Measurements from ENCODE around the gene TRIM46.
"Not testable (repeated sequence)": the region's sequence is repeated elsewhere in the genome, so short reads cannot be mapped to it uniquely, and the experiment has no call there.

Gene TRIM46

GRCh38 chr1:155206891-155207805, 33.5 kb downstream of the TRIM46 start:
- peak; percentile 83 for DNase-seq (ENCODE audit: low spot score)

DNA sequence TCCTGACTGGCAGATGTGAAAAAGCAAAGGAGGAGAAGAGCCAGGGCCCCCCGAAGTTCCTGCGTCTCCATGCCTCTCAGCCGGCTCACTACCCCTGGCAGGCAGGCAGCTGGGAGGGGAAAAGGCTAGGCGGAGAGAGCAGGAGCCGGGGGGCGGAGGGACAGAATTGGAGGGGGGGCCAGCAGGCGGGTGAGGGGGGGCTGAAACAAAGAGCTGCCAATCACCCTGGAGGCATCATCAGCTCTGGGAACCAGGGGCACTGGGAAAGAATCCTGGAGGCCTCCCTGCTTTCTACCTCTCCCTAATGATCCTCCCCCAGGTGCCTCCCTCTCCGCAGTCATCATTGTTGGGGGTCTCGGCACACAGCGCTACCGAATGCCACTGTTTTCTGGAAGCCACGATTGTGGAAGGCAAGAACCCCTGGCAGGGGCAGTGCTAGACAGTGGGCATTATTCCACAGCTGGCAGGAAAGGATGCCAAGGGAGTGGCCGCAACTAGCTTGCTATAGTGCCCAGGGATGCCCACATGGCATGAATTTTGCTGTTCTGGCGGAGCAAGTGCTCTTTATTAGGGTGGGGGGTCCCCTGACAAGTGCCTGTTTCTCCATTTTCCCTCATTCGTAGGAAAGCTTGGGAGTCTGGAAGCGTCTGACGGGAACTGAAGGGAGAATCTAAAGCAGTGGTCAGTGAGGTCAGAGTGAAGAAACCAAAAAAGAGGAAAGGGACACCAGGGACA, 34.3 kb downstream of the TRIM46 start, which contains the start of gene THBS3:
TSS of gene THBS3 (minus strand) at position 92 of the 735 bp plus-strand sequence. CDS start at position 71, 21 bp downstream.
- no peak for DNase-seq (ENCODE audit: low spot score)

GRCh38 chr1:155208541-155209311, 35.1 kb downstream of the TRIM46 start, which contains the start of gene MTX1:
MTX1 (plus strand) TSS chr1:155208695; CDS start chr1:155208805, 110 bp downstream.
- peak; percentile 83 for DNase-seq (ENCODE audit: low spot score)

GRCh38 chr1:155209312-155209721, 35.7 kb downstream of the TRIM46 start:
- DNase-seq (ENCODE audit: low spot score): no peak

DNA sequence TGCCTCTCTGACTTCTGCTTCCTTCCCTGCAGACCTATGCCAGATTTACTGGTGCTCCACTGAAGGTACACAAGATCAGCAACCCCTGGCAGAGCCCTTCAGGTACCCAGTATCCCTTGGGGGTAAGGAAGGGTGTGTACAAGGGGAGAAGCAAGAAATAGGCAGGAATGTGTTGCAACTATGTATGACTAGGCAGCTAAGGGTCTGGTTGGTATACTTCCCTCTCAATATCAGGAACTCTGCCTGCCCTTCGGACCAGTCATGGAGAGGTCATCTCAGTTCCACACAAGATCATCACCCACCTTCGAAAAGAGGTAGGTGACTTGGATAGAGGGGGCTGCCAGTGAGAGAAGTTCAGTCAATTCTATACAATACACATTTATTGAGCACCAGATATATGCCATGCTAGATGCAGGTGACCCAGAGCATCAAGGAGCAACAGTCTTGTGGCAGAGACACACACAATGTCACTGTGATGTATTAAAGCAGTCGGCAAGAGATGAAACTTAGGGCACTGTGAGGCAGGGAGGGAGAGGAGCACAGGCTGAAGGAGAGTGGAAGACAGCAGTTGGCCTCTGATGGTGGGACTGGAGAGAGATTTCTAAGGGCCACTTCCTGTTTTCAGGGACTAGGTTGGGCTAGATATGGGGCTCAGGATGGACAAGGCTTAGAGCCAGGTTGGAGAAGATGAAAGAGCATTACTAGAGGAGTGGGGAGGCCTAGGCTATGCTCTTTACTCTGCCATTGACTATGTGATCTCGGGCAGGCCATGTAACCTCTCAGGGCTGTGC, 36.9 kb downstream of the TRIM46 start:
- DNase-seq (ENCODE audit: low spot score): no peak

DNA sequence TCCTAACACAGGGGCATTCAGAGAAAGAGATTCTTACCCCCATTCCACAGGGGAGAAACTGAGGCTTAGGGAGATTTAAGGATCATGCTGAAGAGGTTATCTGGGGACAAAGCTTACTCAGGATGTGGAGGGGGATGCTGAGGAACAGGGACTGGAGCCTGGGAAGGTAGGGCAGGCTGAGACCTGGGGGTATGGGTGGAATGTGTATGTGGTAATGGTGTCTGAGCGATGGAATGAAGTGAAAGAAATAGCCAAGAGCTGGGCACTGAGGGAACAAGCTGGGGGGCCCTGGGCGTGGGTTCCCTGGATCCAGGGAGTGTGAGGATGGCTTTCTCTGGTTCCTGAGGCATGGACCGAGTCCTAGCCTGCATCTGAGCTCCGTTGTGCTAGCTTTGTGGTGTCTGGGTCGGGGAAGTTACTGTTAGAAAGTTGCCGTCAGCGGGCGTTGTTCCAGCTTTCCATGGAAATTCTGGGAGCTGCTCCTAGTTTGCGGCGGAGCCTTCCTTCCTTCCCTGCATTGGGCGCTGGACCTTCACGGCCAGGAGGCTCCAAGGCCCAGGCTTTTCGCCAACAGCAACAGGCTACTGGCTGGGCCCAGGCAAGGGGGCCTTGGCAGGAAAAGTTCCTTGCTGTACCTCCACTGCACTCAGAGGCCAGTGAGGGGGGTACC, 37.9 kb downstream of the TRIM46 start:
- DNase-seq (ENCODE audit: low spot score): not testable (repeated sequence)

- DNase-seq (ENCODE audit: low spot score): not testable (repeated sequence)
Measured at GRCh38 chr1:155212051-155212440, 38.4 kb downstream of the TRIM46 start.

DNA sequence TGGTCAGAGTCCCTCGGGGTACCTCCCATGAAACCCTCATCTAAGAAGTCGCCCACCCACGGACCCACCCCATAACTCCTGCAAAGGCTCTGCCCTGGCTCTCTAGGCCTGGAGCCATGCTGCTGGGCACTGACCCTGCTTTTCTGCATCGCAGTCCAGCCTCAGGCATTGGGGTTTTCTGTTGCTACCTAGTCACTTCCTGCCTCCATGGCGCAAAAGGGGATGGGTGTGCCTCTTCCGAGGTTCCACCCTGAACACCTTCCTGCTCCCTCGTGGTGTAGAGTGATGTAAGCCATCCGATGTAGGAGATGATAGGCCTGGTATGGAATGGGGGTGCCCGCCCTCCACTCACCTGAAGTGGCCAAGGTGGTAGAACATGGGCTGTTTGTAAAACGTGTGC, 41.1 kb downstream of the TRIM46 start:
- not testable (repeated sequence) for DNase-seq (ENCODE audit: low spot score)

GRCh38 chr1:155218854-155219591, 45.4 kb downstream of the TRIM46 start:
- DNase-seq (ENCODE audit: low spot score): no peak

DNA sequence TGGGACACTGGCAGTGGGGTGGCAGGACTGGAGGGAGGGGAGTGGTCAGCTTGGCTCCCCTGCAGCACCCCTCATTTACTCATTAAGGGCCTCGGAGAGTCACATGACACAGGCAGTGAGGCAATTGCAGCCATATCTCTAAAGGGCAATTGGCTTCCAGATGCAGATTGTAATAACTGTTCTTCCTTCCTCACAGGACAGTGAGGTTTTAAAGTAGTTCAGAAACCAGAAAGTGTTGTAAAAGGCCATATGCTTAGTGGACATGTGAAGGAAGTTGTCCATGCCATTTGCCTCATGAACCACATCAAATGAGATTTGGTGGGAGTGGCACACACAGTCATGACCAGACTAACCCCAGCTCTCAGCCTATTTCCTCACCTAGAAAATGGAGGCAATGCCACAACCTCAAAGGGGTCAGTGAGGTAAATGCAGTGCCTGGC, 46.0 kb downstream of the TRIM46 start:
- no peak for DNase-seq (ENCODE audit: low spot score)

GRCh38 chr1:155220211-155220965, 46.7 kb downstream of the TRIM46 start:
- DNase-seq (ENCODE audit: low spot score): not testable (repeated sequence)

DNA sequence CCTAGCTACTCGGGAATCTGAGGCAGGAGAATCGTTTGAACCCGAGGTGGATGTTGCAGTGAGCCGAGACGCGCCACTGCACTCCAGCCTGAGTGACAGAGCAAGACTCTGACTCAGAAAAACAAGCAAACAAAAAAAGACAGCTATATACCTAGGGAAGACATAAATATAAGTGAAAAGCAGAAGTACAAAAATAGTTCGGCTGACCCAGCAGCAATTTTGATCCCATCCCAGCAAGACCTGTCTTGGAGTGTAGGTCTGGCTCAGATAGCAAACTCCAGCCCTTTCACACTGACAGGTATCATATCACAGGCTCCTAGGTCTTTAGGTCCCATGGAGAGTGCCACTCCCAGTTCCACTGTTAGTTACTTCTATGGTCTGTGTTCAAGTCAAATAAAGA, 49.4 kb downstream of the TRIM46 start:
- DNase-seq (ENCODE audit: low spot score): no peak

GRCh38 chr1:155225404-155225759, 51.7 kb downstream of the TRIM46 start:
- not testable (repeated sequence) for DNase-seq (ENCODE audit: low spot score)

GRCh38 chr1:155226188-155226909, 52.7 kb downstream of the TRIM46 start:
- DNase-seq (ENCODE audit: low spot score): peak; percentile 80

DNA sequence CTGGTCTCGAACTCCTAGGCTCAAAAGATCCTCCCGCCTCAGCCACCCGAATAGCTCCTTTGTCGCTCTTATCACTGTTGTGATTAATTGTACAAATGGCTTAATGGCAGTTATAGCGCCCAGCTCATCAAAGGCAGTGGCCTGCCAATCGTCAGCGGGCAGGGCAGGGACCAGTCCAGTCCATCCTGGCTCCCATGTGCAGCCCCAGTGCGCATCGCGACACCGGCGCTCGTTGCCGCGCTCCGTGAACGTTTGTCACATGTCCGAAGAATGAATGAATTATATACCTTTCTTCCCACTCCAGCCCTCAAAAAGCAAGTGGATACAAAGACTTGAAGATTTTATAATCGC, 53.2 kb downstream of the TRIM46 start:
- peak; percentile 33 for DNase-seq (ENCODE audit: low spot score)

GRCh38 chr1:155227261-155228095, 53.8 kb downstream of the TRIM46 start:
- peak; percentile 100 for DNase-seq (ENCODE audit: low spot score)

DNA sequence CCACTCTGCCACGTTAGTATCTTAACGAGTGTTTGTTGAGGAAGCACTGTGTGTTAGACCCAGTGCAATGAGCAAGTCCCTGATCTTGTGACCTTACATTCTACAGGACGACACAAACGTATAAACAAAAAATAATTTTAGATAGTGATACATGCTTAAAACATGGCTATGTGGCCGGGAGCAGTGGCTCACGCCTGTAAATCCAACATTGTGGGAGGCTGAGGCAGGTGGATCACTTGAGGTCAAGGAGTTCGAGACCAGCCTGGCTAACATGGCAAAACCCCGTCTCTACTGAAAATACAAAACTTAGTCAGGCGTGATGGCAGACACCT, 54.4 kb downstream of the TRIM46 start:
- DNase-seq (ENCODE audit: low spot score): no peak

GRCh38 chr1:155231302-155231701, 57.7 kb downstream of the TRIM46 start:
- not testable (repeated sequence) for DNase-seq (ENCODE audit: low spot score)
